ENCODE results near the gene KDM6A. TPM values are rescaled to one million over a fixed set of nuclear protein-coding genes. Genes with fewer than 3 reads are reported as not detected.

The KDM6A gene
- total RNA-seq, 1 experiment from 2014 or later, result 42.8 TPM

GRCh38 chrX:44908153-44908552 lies 35.2 kb downstream of the KDM6A start:
- Histone ChIP-seq H4K8ac (replicated peaks; ENCODE audit: insufficient read length, low read depth, low read length) (no peak overlapping the region), H3K4me2 (ENCODE audit: insufficient read depth, insufficient read length, low read length) (no peak overlapping the region), H2BK20ac (ENCODE audit: low read depth, low read length, poor library complexity, severe bottlenecking) (no peak overlapping the region), H3K56ac (ENCODE audit: insufficient read length, low read depth, low read length) (no peak overlapping the region), H3K9me3 (ENCODE audit: control insufficient read depth, low read depth, low read length) (peaks cover 15% of the 10 kb centered on the region), H4K5ac (ENCODE audit: insufficient read length, low read depth, low read length) (no peak overlapping the region), H3K23ac (ENCODE audit: insufficient read length, low read depth, low read length) (no peak overlapping the region), H3K4me1 (ENCODE audit: insufficient read depth, low read length) (no peaks in the 10 kb centered on the region), H3K4ac (ENCODE audit: low read depth, low read length) (no peak overlapping the region), H3K27ac (ENCODE audit: insufficient read length, low read depth, low read length) (no peak overlapping the region), H2AK5ac (ENCODE audit: insufficient read length, low read length) (no peak overlapping the region), H2BK120ac (ENCODE audit: low read depth, low read length, poor library complexity, severe bottlenecking) (no peak overlapping the region), H3K23me2 (ENCODE audit: insufficient read length, low read depth, low read length, poor library complexity, severe bottlenecking) (no peaks in the 10 kb centered on the region), H3T11ph (ENCODE audit: low read length) (no peak overlapping the region), H3K27me3 (ENCODE audit: insufficient read depth, low read length) (no peaks in the 10 kb centered on the region), H3K14ac (ENCODE audit: insufficient read depth, low read length) (no peak overlapping the region), H3K18ac (ENCODE audit: insufficient read length, low read depth, low read length) (no peak overlapping the region), H4K20me1 (ENCODE audit: control insufficient read depth, insufficient read depth, insufficient read length) (no peaks in the 10 kb centered on the region), H3K79me1 (ENCODE audit: insufficient read depth, low read depth, low read length, poor library complexity, severe bottlenecking) (peaks cover 7% of the 10 kb centered on the region), H2BK12ac (ENCODE audit: insufficient read length, low read depth, low read length) (no peak overlapping the region), H3K9ac (ENCODE audit: extremely low read depth, insufficient read length, low read length) (no peak overlapping the region), H2BK5ac (ENCODE audit: insufficient read length, low read length) (no peak overlapping the region), H2AFZ (ENCODE audit: low read length) (no peak overlapping the region), H3K79me2 (ENCODE audit: insufficient read depth, low read length) (peaks cover 23% of the 10 kb centered on the region; the same call in 1 of the 2 replicates), H4K91ac (ENCODE audit: insufficient read length, low read depth, low read length) (no peak overlapping the region), H2BK15ac (ENCODE audit: low read depth, low read length) (no peak overlapping the region)
- no CpG with 5 or more reads among the region's 3 CpGs for WGBS (ENCODE audit: extremely low coverage, insufficient read length, low lambda C conversion rate)
- Mint-ChIP-seq H3K9me3 (peaks cover 79 to 86% of the 10 kb centered on the region in 2 experiments), H3K27ac (peak overlapping the region in 2 of 3 experiments; percentile 40 to 72; a peak in 1 of 7 replicates), H3K27me3 (ENCODE audit: low read depth) (peaks cover 2% of the 10 kb centered on the region; the same call in 1 of the 2 replicates), H3K4me1 (peaks cover 15 to 28% of the 10 kb centered on the region in 2 experiments), H3K36me3 (ENCODE audit: insufficient read depth in 1 of 3, low read depth in 3 of 3) (peaks cover 21 to 26% (median 23%) of the 10 kb centered on the region in 3 experiments), H3K4me3 (no peak overlapping the region)
- TF ChIP-seq, protein P1, sequence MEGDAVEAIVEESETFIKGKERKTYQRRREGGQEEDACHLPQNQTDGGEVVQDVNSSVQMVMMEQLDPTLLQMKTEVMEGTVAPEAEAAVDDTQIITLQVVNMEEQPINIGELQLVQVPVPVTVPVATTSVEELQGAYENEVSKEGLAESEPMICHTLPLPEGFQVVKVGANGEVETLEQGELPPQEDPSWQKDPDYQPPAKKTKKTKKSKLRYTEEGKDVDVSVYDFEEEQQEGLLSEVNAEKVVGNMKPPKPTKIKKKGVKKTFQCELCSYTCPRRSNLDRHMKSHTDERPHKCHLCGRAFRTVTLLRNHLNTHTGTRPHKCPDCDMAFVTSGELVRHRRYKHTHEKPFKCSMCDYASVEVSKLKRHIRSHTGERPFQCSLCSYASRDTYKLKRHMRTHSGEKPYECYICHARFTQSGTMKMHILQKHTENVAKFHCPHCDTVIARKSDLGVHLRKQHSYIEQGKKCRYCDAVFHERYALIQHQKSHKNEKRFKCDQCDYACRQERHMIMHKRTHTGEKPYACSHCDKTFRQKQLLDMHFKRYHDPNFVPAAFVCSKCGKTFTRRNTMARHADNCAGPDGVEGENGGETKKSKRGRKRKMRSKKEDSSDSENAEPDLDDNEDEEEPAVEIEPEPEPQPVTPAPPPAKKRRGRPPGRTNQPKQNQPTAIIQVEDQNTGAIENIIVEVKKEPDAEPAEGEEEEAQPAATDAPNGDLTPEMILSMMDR (conservative IDR thresholded peaks at IDR 0.05), result no peak
- DNase-seq, result no peak
